ENCODE data around the gene CMYA5. TPM values are rescaled to one million over a fixed set of nuclear protein-coding genes. Genes with fewer than 3 reads are reported as not detected.
A peak's percentile ranks its signal among the peaks of the same experiment; 100 is the strongest.
"Not testable (repeated sequence)": the region's sequence is repeated elsewhere in the genome, so short reads cannot be mapped to it uniquely, and the experiment has no call there.

CMYA5 gene
- total RNA-seq, 1 donor from 2014 or later, result 960 TPM

GRCh38 chr5:79774171-79774854 is 84.7 kb downstream of the CMYA5 start:
- no peak for DNase-seq
- intact Hi-C loops (cut with micrococcal nuclease), result no loop called here
- peak; percentile 57 for ATAC-seq

- intact Hi-C loops (cut with micrococcal nuclease), result no loop called here
- ATAC-seq (peak; percentile 10), DNase-seq (no peak)
Observed at GRCh38 chr5:79774855-79775237, 85.2 kb downstream of the CMYA5 start.

GRCh38 chr5:79784741-79785140 is 95.1 kb downstream of the CMYA5 start:
- ATAC-seq; intact Hi-C loops (cut with micrococcal nuclease); DNase-seq: not testable (repeated sequence)

GRCh38 chr5:79785983-79786382 is 96.3 kb downstream of the CMYA5 start:
- intact Hi-C loops (cut with micrococcal nuclease), result no loop called here
- peak; percentile 28 for ATAC-seq
- DNase-seq, result no peak

- DNase-seq (no peak), ATAC-seq (peak; percentile 93)
- intact Hi-C loops (cut with micrococcal nuclease), result no loop called here
Observed at GRCh38 chr5:79787448-79787847, 97.8 kb downstream of the CMYA5 start.

- ATAC-seq, result peak; percentile 45
- intact Hi-C loops (cut with micrococcal nuclease), result no loop called here
- peak; percentile 59 for DNase-seq
Observed at GRCh38 chr5:79791843-79792242, 102.2 kb downstream of the CMYA5 start.

- ATAC-seq (no peak), DNase-seq (no peak)
- intact Hi-C loops (cut with micrococcal nuclease), result no loop called here
Observed at GRCh38 chr5:79792463-79792862, 102.8 kb downstream of the CMYA5 start.

- DNase-seq (no peak), ATAC-seq (no peak)
- intact Hi-C loops (cut with micrococcal nuclease), result no loop called here
Observed at GRCh38 chr5:79793304-79793703, 103.7 kb downstream of the CMYA5 start.

- intact Hi-C loops (cut with micrococcal nuclease), result no loop called here
- no peak for DNase-seq
- no peak for ATAC-seq
Observed at GRCh38 chr5:79793722-79794121, 104.1 kb downstream of the CMYA5 start.

GRCh38 chr5:79794347-79794746 is 104.7 kb downstream of the CMYA5 start:
- intact Hi-C loops (cut with micrococcal nuclease), result no loop called here
- ATAC-seq (no peak), DNase-seq (no peak)

- DNase-seq, result peak; percentile 77
- peak; percentile 82 for ATAC-seq
- intact Hi-C loops (cut with micrococcal nuclease), result no loop called here
Observed at GRCh38 chr5:79795764-79796398, 106.2 kb downstream of the CMYA5 start.

- intact Hi-C loops (cut with micrococcal nuclease), result no loop called here
- DNase-seq (no peak), ATAC-seq (no peak)
Observed at GRCh38 chr5:79798893-79799590, 109.4 kb downstream of the CMYA5 start.

GRCh38 chr5:79800979-79801827 is 111.6 kb downstream of the CMYA5 start:
- intact Hi-C loops (cut with micrococcal nuclease), result no loop called here
- ATAC-seq (no peak), DNase-seq (no peak)

- intact Hi-C loops (cut with micrococcal nuclease), result no loop called here
- ATAC-seq (no peak), DNase-seq (no peak)
Observed at GRCh38 chr5:79802406-79802805, 112.8 kb downstream of the CMYA5 start.

- intact Hi-C loops (cut with micrococcal nuclease), result no loop called here
- DNase-seq, result no peak
- no peak for ATAC-seq
Observed at GRCh38 chr5:79803007-79803406, 113.4 kb downstream of the CMYA5 start.

- DNase-seq (no peak), ATAC-seq (peak; percentile 62)
- intact Hi-C loops (cut with micrococcal nuclease), result no loop called here
Observed at GRCh38 chr5:79806741-79807140, 117.1 kb downstream of the CMYA5 start.

GRCh38 chr5:79809743-79810142 is 120.1 kb downstream of the CMYA5 start:
- ATAC-seq, result peak; percentile 8
- intact Hi-C loops (cut with micrococcal nuclease), result no loop called here
- no peak for DNase-seq

- DNase-seq (no peak), ATAC-seq (peak; percentile 10)
- intact Hi-C loops (cut with micrococcal nuclease), result no loop called here
Observed at GRCh38 chr5:79811081-79811480, 121.4 kb downstream of the CMYA5 start.

GRCh38 chr5:79811904-79812303 is 122.3 kb downstream of the CMYA5 start:
- no peak for ATAC-seq
- no peak for DNase-seq
- intact Hi-C loops (cut with micrococcal nuclease), result no loop called here

- intact Hi-C loops (cut with micrococcal nuclease), result no loop called here
- no peak for DNase-seq
- no peak for ATAC-seq
Observed at GRCh38 chr5:79814699-79815098, 125.1 kb downstream of the CMYA5 start.
